SK-N-MC (cell line): ENCODE results near the gene TRPV6.

Experiments
- EZH2 ChIP-seq: fragments of 200-600 bp; sonication (generic); IDR thresholded peaks from one replicate; pipeline ENCODE4 v1.6.1; 2017; ENCODE audit warnings: antibody characterized with exemption
- FOXP2 ChIP-seq: optimal IDR thresholded peaks from 2 replicates; pipeline ENCODE3; 2011; ENCODE audit warnings: mild to moderate bottlenecking, moderate library complexity; ENCODE audit not compliant: insufficient read depth; ENCODE audit errors: extremely low read length, control extremely low read depth
- POLR2AphosphoS5 ChIP-seq: IDR thresholded peaks from 2 replicates; pipeline ENCODE4 v1.6.1; 2012; ENCODE audit warnings: mild to moderate bottlenecking, low read depth, low read length, borderline replicate concordance

GRCh38 chr7:142887282-142888015, 1.9 kb upstream of the TRPV6 start:
- no peak for TF ChIP-seq POLR2AphosphoS5
- no peak for TF ChIP-seq EZH2
- TF ChIP-seq FOXP2, result no peak
